MG63 (cell line): ENCODE measurements around the gene TCF7L1. TPM values are rescaled to one million over a fixed set of nuclear protein-coding genes. Genes with fewer than 3 reads are reported as not detected.

ENCODE experiments used
- DNase-seq: peaks from one replicate; pipeline ENCODE4 v3.0.0-alpha.2; 2020
- H3K27me3 ChIP-seq: fragments of 250-450 bp; sonication (Bioruptor Pico); 2 replicates; pipeline ENCODE4 v1.5.1; 2020; ENCODE audit warnings: mild to moderate bottlenecking, moderate library complexity
- H3K36me3 ChIP-seq: fragments of 250-450 bp; sonication (Bioruptor Pico); 2 replicates; pipeline ENCODE4 v1.5.1; 2020; ENCODE audit warnings: mild to moderate bottlenecking, moderate library complexity
- H3K4me3 ChIP-seq: fragments of 250-450 bp; sonication (Bioruptor Pico); 2 replicates; pipeline ENCODE4 v1.5.1; 2020; ENCODE audit warnings: mild to moderate bottlenecking, moderate library complexity
- H3K9me3 ChIP-seq: fragments of 250-450 bp; sonication (Bioruptor Pico); 2 replicates; pipeline ENCODE4 v1.5.1; 2020; ENCODE audit warnings: mild to moderate bottlenecking, moderate library complexity
- total RNA-seq: library from RNA; depleted of rRNA; stranded (reverse); fragments of >200 nt; shearing (Covaris generic); gene quantifications from 2 replicates; pipeline ENCODE4 v1.2.3, GENCODE V29; 2014; ENCODE audit warnings: low replicate concordance; rRNA removed

TCF7L1 gene
- total RNA-seq, result 0.46 TPM in 1 of 2 replicates, not detected in the other

- H3K36me3 ChIP-seq, result no peaks in the 10 kb centered on the region
- no peaks in the 10 kb centered on the region for H3K9me3 ChIP-seq
- H3K4me3 ChIP-seq, result peak within 1 kb of the TSS; percentile 67
- no peaks in the 10 kb centered on the region; the same call in 1 of the 2 replicates for H3K27me3 ChIP-seq
- peak; percentile 80 for DNase-seq
Measured at GRCh38 chr2:85132834-85133637, at the start of gene TCF7L1. Gene TCF7L1 (plus strand): TSS chr2:85133392. CDS start chr2:85133685, 293 bp downstream.

- Histone ChIP-seq H3K4me3 (no peak overlapping the region), H3K36me3 (no peaks in the 10 kb centered on the region), H3K9me3 (peaks cover 3% of the 10 kb centered on the region; the same call in 1 of the 2 replicates), H3K27me3 (no peaks in the 10 kb centered on the region)
- DNase-seq, result no peak
Measured at GRCh38 chr2:85085563-85085962, 47.6 kb upstream of the TCF7L1 start.

GRCh38 chr2:85087541-85087940 is 45.7 kb upstream of the TCF7L1 start:
- Histone ChIP-seq H3K4me3 (no peak overlapping the region), H3K27me3 (no peaks in the 10 kb centered on the region), H3K9me3 (no peaks in the 10 kb centered on the region), H3K36me3 (no peaks in the 10 kb centered on the region)
- no peak for DNase-seq

- no peak overlapping the region for H3K4me3 ChIP-seq
- H3K36me3 ChIP-seq, result no peaks in the 10 kb centered on the region
- H3K27me3 ChIP-seq, result no peaks in the 10 kb centered on the region
- no peaks in the 10 kb centered on the region for H3K9me3 ChIP-seq
- no peak for DNase-seq
Measured at GRCh38 chr2:85088921-85089320, 44.3 kb upstream of the TCF7L1 start.

- Histone ChIP-seq H3K4me3 (no peak overlapping the region), H3K36me3 (no peaks in the 10 kb centered on the region), H3K27me3 (no peaks in the 10 kb centered on the region), H3K9me3 (no peaks in the 10 kb centered on the region)
- no peak for DNase-seq
Measured at GRCh38 chr2:85089585-85089984, 43.6 kb upstream of the TCF7L1 start.

- H3K27me3 ChIP-seq, result no peaks in the 10 kb centered on the region
- no peaks in the 10 kb centered on the region for H3K36me3 ChIP-seq
- no peak overlapping the region for H3K4me3 ChIP-seq
- no peaks in the 10 kb centered on the region for H3K9me3 ChIP-seq
- no peak for DNase-seq
Measured at GRCh38 chr2:85091838-85092237, 41.4 kb upstream of the TCF7L1 start.

GRCh38 chr2:85095094-85095493 is 38.1 kb upstream of the TCF7L1 start:
- Histone ChIP-seq H3K4me3 (no peak overlapping the region), H3K9me3 (no peaks in the 10 kb centered on the region), H3K36me3 (no peaks in the 10 kb centered on the region), H3K27me3 (no peaks in the 10 kb centered on the region)
- peak; percentile 16 for DNase-seq

- Histone ChIP-seq H3K36me3 (no peaks in the 10 kb centered on the region), H3K4me3 (no peak overlapping the region), H3K27me3 (no peaks in the 10 kb centered on the region), H3K9me3 (no peaks in the 10 kb centered on the region)
- no peak for DNase-seq
Measured at GRCh38 chr2:85096616-85097015, 36.6 kb upstream of the TCF7L1 start.

- no peaks in the 10 kb centered on the region for H3K27me3 ChIP-seq
- no peak for DNase-seq
- no peaks in the 10 kb centered on the region for H3K36me3 ChIP-seq
- no peak overlapping the region for H3K4me3 ChIP-seq
- no peaks in the 10 kb centered on the region for H3K9me3 ChIP-seq
Measured at GRCh38 chr2:85104228-85104627, 29.0 kb upstream of the TCF7L1 start.

GRCh38 chr2:85106489-85107180 is 26.6 kb upstream of the TCF7L1 start:
- Histone ChIP-seq H3K27me3 (no peaks in the 10 kb centered on the region), H3K36me3 (no peaks in the 10 kb centered on the region), H3K4me3 (no peak overlapping the region), H3K9me3 (no peaks in the 10 kb centered on the region)
- peak; percentile 37 for DNase-seq

- DNase-seq, result peak; percentile 51
- H3K4me3 ChIP-seq, result no peak overlapping the region
- H3K36me3 ChIP-seq, result no peaks in the 10 kb centered on the region
Measured at GRCh38 chr2:85110991-85111560, 22.1 kb upstream of the TCF7L1 start.

GRCh38 chr2:85111819-85112281 is 21.3 kb upstream of the TCF7L1 start:
- no peaks in the 10 kb centered on the region for H3K9me3 ChIP-seq
- 0 out of 2 replicates have a peak, but pooled peaks cover 2% of the 10 kb centered on the region for H3K27me3 ChIP-seq
- H3K4me3 ChIP-seq, result no peak overlapping the region
- DNase-seq, result peak; percentile 29
- no peaks in the 10 kb centered on the region for H3K36me3 ChIP-seq

More at GRCh38 chr2:85110991-85111560, 22.1 kb upstream of the TCF7L1 start:
- no peaks in the 10 kb centered on the region for H3K27me3 ChIP-seq
- no peaks in the 10 kb centered on the region for H3K9me3 ChIP-seq

GRCh38 chr2:85112906-85113625 is 20.1 kb upstream of the TCF7L1 start:
- peak; percentile 74 for DNase-seq
- Histone ChIP-seq H3K36me3 (no peaks in the 10 kb centered on the region), H3K4me3 (no peak overlapping the region), H3K27me3 (0 out of 2 replicates have a peak, but pooled peaks cover 2% of the 10 kb centered on the region), H3K9me3 (no peaks in the 10 kb centered on the region)

- no peak overlapping the region for H3K4me3 ChIP-seq
- no peaks in the 10 kb centered on the region for H3K36me3 ChIP-seq
- 0 out of 2 replicates have a peak, but pooled peaks cover 2% of the 10 kb centered on the region for H3K27me3 ChIP-seq
- no peak for DNase-seq
- H3K9me3 ChIP-seq, result no peaks in the 10 kb centered on the region
Measured at GRCh38 chr2:85114586-85115330, 18.4 kb upstream of the TCF7L1 start.

- H3K9me3 ChIP-seq, result no peaks in the 10 kb centered on the region
- no peak for DNase-seq
- H3K36me3 ChIP-seq, result no peaks in the 10 kb centered on the region
- no peak overlapping the region for H3K4me3 ChIP-seq
- H3K27me3 ChIP-seq, result 0 out of 2 replicates have a peak, but pooled peaks cover 2% of the 10 kb centered on the region
Measured at GRCh38 chr2:85116207-85116606, 17.0 kb upstream of the TCF7L1 start.

- Histone ChIP-seq H3K4me3 (no peak overlapping the region), H3K36me3 (no peaks in the 10 kb centered on the region), H3K9me3 (no peaks in the 10 kb centered on the region), H3K27me3 (0 out of 2 replicates have a peak, but pooled peaks cover 2% of the 10 kb centered on the region)
- DNase-seq, result no peak
Measured at GRCh38 chr2:85119900-85120299, 13.3 kb upstream of the TCF7L1 start.
